ENCODE measurements around the gene ADPRS.

Gene ADPRS

GRCh38 chr1:36122062-36123030, 33.7 kb downstream of the ADPRS start:
- TF ChIP-seq EZH2 (IDR thresholded peaks at IDR 0.05; ENCODE audit: borderline replicate concordance, low read length), result no peak
- no peak for TF ChIP-seq CTCF (IDR thresholded peaks at IDR 0.05; ENCODE audit: low read length)
- no peaks in the 10 kb centered on the region for H3K9me2 ChIP-seq (ENCODE audit: low read depth, low read length)

DNA sequence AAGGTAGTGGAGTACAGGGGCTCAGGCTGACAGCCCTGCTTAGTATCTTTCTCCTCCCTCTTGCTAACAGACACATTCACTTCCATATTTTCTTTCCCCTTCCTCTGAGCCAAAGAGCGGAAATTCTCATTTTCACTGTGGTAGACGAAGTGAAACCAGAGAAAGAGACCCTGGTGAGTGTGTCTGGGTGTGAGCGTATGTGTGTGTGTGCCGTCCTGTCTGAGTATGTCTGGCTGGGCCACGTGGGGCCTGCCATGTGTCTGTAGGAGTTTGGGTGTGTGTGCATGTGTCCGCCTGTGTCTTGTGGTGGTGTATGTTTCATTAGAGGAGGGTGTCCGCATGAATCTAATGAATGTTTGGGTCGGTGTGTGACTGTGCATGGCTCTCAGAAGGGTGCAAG, 34.7 kb downstream of the ADPRS start:
- H3K9ac ChIP-seq (ENCODE audit: low read length), result 0 out of 2 replicates have a peak overlapping the region, but pooled peaks have one; percentile 2
- no peaks in the 10 kb centered on the region for H3F3A ChIP-seq (ENCODE audit: insufficient read depth, low read length)
- peak overlapping the region; percentile 5 for H3K4me3 ChIP-seq (ENCODE audit: low read depth, low read length, poor library complexity, severe bottlenecking)
- H3K4me1 ChIP-seq (ENCODE audit: insufficient read depth, low read length, severe bottlenecking), result peaks cover 25% of the 10 kb centered on the region
- TF ChIP-seq EZH2 (IDR thresholded peaks at IDR 0.05; ENCODE audit: borderline replicate concordance, low read length) (no peak), CTCF (IDR thresholded peaks at IDR 0.05; ENCODE audit: low read length) (no peak)
- H3K27ac ChIP-seq (ENCODE audit: low read depth, low read length, poor library complexity, severe bottlenecking), result no peak overlapping the region
- H3K9me2 ChIP-seq (ENCODE audit: low read depth, low read length), result no peaks in the 10 kb centered on the region
- no peaks in the 10 kb centered on the region for H4K20me1 ChIP-seq (ENCODE audit: insufficient read depth, low read length)
- H3K4me2 ChIP-seq (ENCODE audit: low read length), result peak overlapping the region; percentile 37; the same call in 1 of the 2 replicates
- H2AFZ ChIP-seq (ENCODE audit: low read length), result no peak overlapping the region
- H3K79me2 ChIP-seq (ENCODE audit: insufficient read depth, low read length), result no peaks in the 10 kb centered on the region
- H3K27me3 ChIP-seq (ENCODE audit: insufficient read depth, low read length), result peaks cover 10% of the 10 kb centered on the region
- no peaks in the 10 kb centered on the region for H3K36me3 ChIP-seq (ENCODE audit: insufficient read depth, low read length)
- H3K9me3 ChIP-seq (ENCODE audit: low read length), result no peaks in the 10 kb centered on the region

More at GRCh38 chr1:36122062-36123030, 33.7 kb downstream of the ADPRS start:
- no peak overlapping the region for H3K9ac ChIP-seq (ENCODE audit: low read length)
- H2AFZ ChIP-seq (ENCODE audit: low read length), result no peak overlapping the region
- H4K20me1 ChIP-seq (ENCODE audit: insufficient read depth, low read length), result no peaks in the 10 kb centered on the region
- H3K4me1 ChIP-seq (ENCODE audit: insufficient read depth, low read length, severe bottlenecking), result peaks cover 25% of the 10 kb centered on the region
- peak overlapping the region; percentile 37; the same call in 1 of the 2 replicates for H3K4me2 ChIP-seq (ENCODE audit: low read length)
- no peaks in the 10 kb centered on the region for H3K79me2 ChIP-seq (ENCODE audit: insufficient read depth, low read length)
- H3K9me3 ChIP-seq (ENCODE audit: low read length), result no peaks in the 10 kb centered on the region
- peaks cover 12% of the 10 kb centered on the region for H3K27me3 ChIP-seq (ENCODE audit: insufficient read depth, low read length)
- H3K4me3 ChIP-seq (ENCODE audit: low read depth, low read length, poor library complexity, severe bottlenecking), result no peak overlapping the region
- no peaks in the 10 kb centered on the region for H3K36me3 ChIP-seq (ENCODE audit: insufficient read depth, low read length)
- H3F3A ChIP-seq (ENCODE audit: insufficient read depth, low read length), result no peaks in the 10 kb centered on the region
- no peak overlapping the region for H3K27ac ChIP-seq (ENCODE audit: low read depth, low read length, poor library complexity, severe bottlenecking)

DNA sequence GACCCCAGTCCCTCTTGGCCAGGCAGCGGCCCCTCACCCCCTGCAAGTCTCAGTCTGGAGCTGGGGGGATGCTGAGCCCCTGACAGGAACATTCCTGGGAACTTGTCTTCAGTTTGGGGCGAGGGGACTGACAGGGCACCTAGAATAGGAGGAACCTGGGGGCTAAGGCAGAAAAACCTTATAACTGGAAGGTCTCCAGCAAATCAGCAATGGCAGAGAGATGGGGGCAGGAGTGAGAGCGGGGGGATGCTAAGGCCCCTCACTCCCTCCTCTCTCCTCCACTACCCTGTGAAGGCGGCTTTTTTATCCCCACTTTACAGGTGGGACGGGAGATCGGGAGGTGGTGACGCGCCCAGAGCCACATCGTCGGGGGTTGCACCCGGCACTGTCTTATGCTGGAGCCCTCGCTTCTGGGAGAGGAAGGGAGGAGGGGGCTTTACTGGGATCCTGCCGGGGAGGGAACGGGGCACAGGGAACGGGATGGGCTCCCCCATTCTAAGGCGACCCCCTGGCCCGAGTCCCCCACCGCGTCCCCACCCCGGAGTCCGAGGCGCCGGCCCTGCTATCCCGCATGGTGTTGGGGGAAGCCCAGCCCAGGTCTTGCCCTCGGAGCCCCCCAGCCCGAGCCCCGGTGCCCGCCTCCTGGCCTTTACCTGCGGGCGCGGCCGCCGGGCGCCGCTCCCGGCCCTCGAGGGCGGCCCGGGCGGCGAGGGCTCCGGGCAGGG, 35.9 kb downstream of the ADPRS start:
- H3K36me3 ChIP-seq (ENCODE audit: insufficient read depth, low read length), result no peaks in the 10 kb centered on the region
- H3K4me1 ChIP-seq (ENCODE audit: insufficient read depth, low read length, severe bottlenecking), result peaks cover 25% of the 10 kb centered on the region
- H3K4me2 ChIP-seq (ENCODE audit: low read length), result peak overlapping the region; percentile 27; the same call in 1 of the 2 replicates
- no peaks in the 10 kb centered on the region for H3K9me2 ChIP-seq (ENCODE audit: low read depth, low read length)
- H3K9me3 ChIP-seq (ENCODE audit: low read length), result no peaks in the 10 kb centered on the region
- no peaks in the 10 kb centered on the region for H4K20me1 ChIP-seq (ENCODE audit: insufficient read depth, low read length)
- TF ChIP-seq EZH2 (IDR thresholded peaks at IDR 0.05; ENCODE audit: borderline replicate concordance, low read length), result 0 out of 2 replicates have a peak, but pooled peaks have one; percentile 46
- no peak for TF ChIP-seq CTCF (IDR thresholded peaks at IDR 0.05; ENCODE audit: low read length)
- H3K79me2 ChIP-seq (ENCODE audit: insufficient read depth, low read length), result no peaks in the 10 kb centered on the region
- H2AFZ ChIP-seq (ENCODE audit: low read length), result no peak overlapping the region
- H3K27ac ChIP-seq (ENCODE audit: low read depth, low read length, poor library complexity, severe bottlenecking), result no peak overlapping the region
- H3F3A ChIP-seq (ENCODE audit: insufficient read depth, low read length), result no peaks in the 10 kb centered on the region
- H3K27me3 ChIP-seq (ENCODE audit: insufficient read depth, low read length), result peaks cover 7% of the 10 kb centered on the region; the same call in 1 of the 2 replicates
- no peak overlapping the region for H3K4me3 ChIP-seq (ENCODE audit: low read depth, low read length, poor library complexity, severe bottlenecking)
- H3K9ac ChIP-seq (ENCODE audit: low read length), result no peak overlapping the region

All from OCI-LY1 (cell line).